ENCODE results near the gene INHA.

The INHA gene

GRCh38 chr2:219575566-219576504 lies 3.7 kb downstream of the INHA start:
- no peak for DNase-seq

GRCh38 chr2:219576505-219577388 lies 4.6 kb downstream of the INHA start:
- peak in 3 of 14 donors; percentile 4 to 8 (median 7) for DNase-seq

- DNase-seq = no peak
Measured at GRCh38 chr2:219578811-219579613, 6.9 kb downstream of the INHA start.

- no peak for DNase-seq
Measured at GRCh38 chr2:219581346-219581745, 9.2 kb downstream of the INHA start.

- DNase-seq = no peak
Measured at GRCh38 chr2:219591091-219591490, 19.0 kb downstream of the INHA start.

- DNase-seq = no peak
Measured at GRCh38 chr2:219592736-219593135, 20.6 kb downstream of the INHA start.

- no peak for DNase-seq
Measured at GRCh38 chr2:219593154-219593553, 21.0 kb downstream of the INHA start.

- DNase-seq = no peak
Measured at GRCh38 chr2:219595256-219595655, 23.1 kb downstream of the INHA start.

GRCh38 chr2:219596954-219597551 lies 24.9 kb downstream of the INHA start:
- DNase-seq = peak in 1 of 14 donors; percentile 21

- DNase-seq = peak; percentile 73 to 99 (median 97)
Measured at GRCh38 chr2:219597552-219598307, 25.6 kb downstream of the INHA start, which contains the start of gene STK11IP. STK11IP (plus strand) TSS chr2:219597857; CDS start chr2:219598120, 263 bp downstream.

- DNase-seq = no peak
Measured at GRCh38 chr2:219598308-219599078, 26.4 kb downstream of the INHA start.

GRCh38 chr2:219603771-219604170 lies 31.7 kb downstream of the INHA start:
- DNase-seq = no peak

- DNase-seq = no peak
Measured at GRCh38 chr2:219605607-219605954, 33.5 kb downstream of the INHA start.

- DNase-seq = no peak
Measured at GRCh38 chr2:219607931-219608330, 35.8 kb downstream of the INHA start.

- no peak for DNase-seq
Measured at GRCh38 chr2:219608399-219608964, 36.4 kb downstream of the INHA start.

GRCh38 chr2:219609149-219609750 lies 37.1 kb downstream of the INHA start:
- DNase-seq = no peak

- no peak for DNase-seq
Measured at GRCh38 chr2:219611306-219611705, 39.2 kb downstream of the INHA start.

GRCh38 chr2:219611866-219612576 lies 39.9 kb downstream of the INHA start:
- no peak for DNase-seq
